GM12878 (cell line): ENCODE measurements around the gene ATF6B. TPM values are rescaled to one million over a fixed set of nuclear protein-coding genes. Genes with fewer than 3 reads are reported as not detected.

Source experiments
- ATAC-seq: fragments of 200-7000 bp; cut with Tn5 transposase; 3 replicates; pipeline ENCODE4 v1.9.1; 2020; ENCODE audit warnings: mild to moderate bottlenecking, moderate library complexity
- BruUV-seq: library from RNA; stranded (reverse); fragments of 400-500 nt; replicated peaks from 2 replicates; lab custom pipeline; 2021; lab: Mats Ljungman, UMichigan
- CTCF ChIA-PET: fragments of 300-600 bp; sonication (Branson Sonifier 250); formaldehyde crosslinking; extraction: SDS; loops from one replicate; lab custom pipeline; 2021; ENCODE audit warnings: inconsistent platforms; lab: Yijun Ruan, JAX
- POLR2A ChIA-PET: fragments of 350-600 bp; formaldehyde crosslinking; extraction: SDS; loops from one replicate; lab custom pipeline; 2021; ENCODE audit warnings: inconsistent platforms; lab: Charles Lee
- RAD21 ChIA-PET: fragments of 300-600 bp; sonication (Branson Sonifier 250); formaldehyde crosslinking; loops from one replicate; lab custom pipeline; 2023; ENCODE audit warnings: antibody characterized with exemption; ENCODE audit not compliant: unreplicated experiment; lab: Charles Lee
- SMC1A ChIA-PET: fragments of 300-600 bp; sonication (Branson Sonifier 250); formaldehyde crosslinking; loops from one replicate; lab custom pipeline; 2023; ENCODE audit not compliant: unreplicated experiment, uncharacterized antibody; lab: Charles Lee
- DNase-seq: peaks from one replicate; pipeline ENCODE4 v3.0.0-alpha.2; 2011; ENCODE audit warnings: low read depth, low spot score
- FAIRE-seq: peaks from 3 replicates; lab custom pipeline; 2011; peaks lifted over from hg19 to GRCh38; lab: Jason Lieb, UNC
- H2AFZ ChIP-seq: 2 replicates; pipeline ENCODE4 v1.6.0; 2011; ENCODE audit warnings: low read depth, low read length, control low read depth; ENCODE audit not compliant: control insufficient read depth
- H3K27ac ChIP-seq: 2 replicates; pipeline ENCODE4 v1.5.1; 2011; ENCODE audit warnings: control low read depth; ENCODE audit not compliant: control insufficient read depth, insufficient read depth
- H3K27me3 ChIP-seq, 2 experiments: replicated peaks in 1 of 2; 2 replicates each; pipeline versions ENCODE4 v1.6.0 to v1.6.1; 2011; ENCODE audit warnings: low read length in 1 of 2; ENCODE audit not compliant: control insufficient read depth in 2 of 2, insufficient read depth in 2 of 2
- H3K36me3 ChIP-seq, 2 experiments: 2 replicates each; pipeline ENCODE4 v1.5.1; 2011; ENCODE audit warnings: low read length in 1 of 2; ENCODE audit not compliant: control insufficient read depth in 2 of 2, insufficient read depth in 2 of 2
- H3K4me1 ChIP-seq: 2 replicates; pipeline ENCODE4 v1.6.1; 2011; ENCODE audit warnings: mild to moderate bottlenecking, low read length, moderate library complexity, mixed read lengths; ENCODE audit not compliant: control insufficient read depth, insufficient read depth
- H3K4me2 ChIP-seq: 2 replicates; pipeline ENCODE4 v1.6.0; 2011; ENCODE audit warnings: control low read depth; ENCODE audit not compliant: control insufficient read depth, insufficient read depth
- H3K4me3 ChIP-seq: fragments of 200-600 bp; sonication (generic); 2 replicates; pipeline ENCODE4 v1.5.1; 2016
- H3K79me2 ChIP-seq: 2 replicates; pipeline ENCODE4 v1.6.0; 2011; ENCODE audit warnings: low read length; ENCODE audit not compliant: control insufficient read depth, insufficient read depth
- H3K9ac ChIP-seq: 2 replicates; pipeline ENCODE4 v1.8.0; 2011; ENCODE audit warnings: low read length, control low read depth, mixed read lengths; ENCODE audit not compliant: control insufficient read depth, insufficient read depth
- H3K9me3 ChIP-seq: replicated peaks from 3 replicates; pipeline ENCODE4 v1.5.1; 2011; ENCODE audit warnings: mild to moderate bottlenecking, low read length; ENCODE audit not compliant: control insufficient read depth, insufficient read depth
- H4K20me1 ChIP-seq: 2 replicates; pipeline ENCODE4 v1.6.0; 2011; ENCODE audit not compliant: control insufficient read depth, insufficient read depth
- BACH1 ChIP-seq: fragments of 450-650 bp; IDR thresholded peaks from 2 replicates; pipeline ENCODE4 v1.6.1; 2017; ENCODE audit warnings: mild to moderate bottlenecking, borderline replicate concordance
- CBX5 ChIP-seq: sonication (generic); IDR thresholded peaks from 2 replicates; pipeline ENCODE4 v1.6.1; 2016; ENCODE audit warnings: low read depth, moderate library complexity, mild to moderate bottlenecking, inconsistent platforms
- EED ChIP-seq: sonication (generic); IDR thresholded peaks from 2 replicates; pipeline ENCODE4 v1.6.1; 2016; ENCODE audit warnings: antibody characterized with exemption, low read depth
- HDGF ChIP-seq: fragments of 450-650 bp; IDR thresholded peaks from 2 replicates; pipeline ENCODE4 v1.6.1; 2016; ENCODE audit warnings: antibody characterized with exemption
- IKZF2 ChIP-seq, 2 experiments: fragments of 450-650 bp; IDR thresholded peaks; 2 replicates each; pipeline ENCODE4 v1.6.1; 2017; ENCODE audit warnings: mild to moderate bottlenecking in 2 of 2, moderate library complexity in 2 of 2
- IRF4 ChIP-seq: IDR thresholded peaks from 2 replicates; pipeline ENCODE4 v1.6.1; 2011; ENCODE audit warnings: low read depth, low read length
- KAT2A ChIP-seq: conservative IDR thresholded peaks from 2 replicates; pipeline ENCODE4 v1.6.1; 2011; ENCODE audit warnings: low read depth, low read length; ENCODE audit not compliant: control insufficient read depth
- KLF5 ChIP-seq: fragments of 450-650 bp; IDR thresholded peaks from 2 replicates; pipeline ENCODE4 v1.6.1; 2014; ENCODE audit warnings: mild to moderate bottlenecking; ENCODE audit not compliant: partially characterized antibody
- RFX5 ChIP-seq: IDR thresholded peaks from 2 replicates; pipeline ENCODE4 v1.6.1; 2011; ENCODE audit warnings: low read depth, low read length, improper control_type of control experiment
- SIN3A ChIP-seq: IDR thresholded peaks from 2 replicates; pipeline ENCODE4 v1.6.1; 2012; ENCODE audit warnings: low read depth, low read length, improper control_type of control experiment
- SPI1 ChIP-seq: IDR thresholded peaks from 2 replicates; pipeline ENCODE4 v1.6.1; 2011; ENCODE audit warnings: low read depth, mild to moderate bottlenecking, low read length, moderate library complexity, borderline replicate concordance; ENCODE audit not compliant: insufficient read depth
- SUPT20H ChIP-seq: IDR thresholded peaks from 2 replicates; pipeline ENCODE4 v1.6.1; 2011; ENCODE audit warnings: low read depth, mild to moderate bottlenecking, low read length, moderate library complexity, borderline replicate concordance; ENCODE audit not compliant: control insufficient read depth
- YY1 ChIP-seq: IDR thresholded peaks from 2 replicates; pipeline ENCODE4 v1.6.1; 2011; ENCODE audit warnings: low read depth, mild to moderate bottlenecking, low read length
- ZBTB11 ChIP-seq: fragments of 450-650 bp; formaldehyde crosslinking; IDR thresholded peaks from 2 replicates; pipeline ENCODE4 v1.5.0; 2022; ENCODE audit warnings: mild to moderate bottlenecking, missing genetic modification characterization
- WGBS: methylation state at CpG from one replicate; pipeline ENCODE4 v1.1.6; 2016; ENCODE audit warnings: low lambda C conversion rate; ENCODE audit not compliant: insufficient replicate concordance, insufficient coverage; ENCODE audit errors: missing lambda C conversion rate; 5-methylcytosine and 5-hydroxymethylcytosine counted together
- in situ Hi-C: fragments of 300-500 bp; cut with MboI; formaldehyde crosslinking; loops from 9 replicates; pipeline ENCODE4 v1.14.3; 2018; ENCODE audit warnings: mixed read lengths
- intact Hi-C: fragments of 100-400 bp; cut with micrococcal nuclease; formaldehyde crosslinking; loops from one replicate; pipeline ENCODE4 v1.14.2; 2022; ENCODE audit not compliant: unreplicated experiment
- polyA plus RNA-seq, 11 experiments: library from polyadenylated mRNA; depleted of rRNA in 4 of 11; unstranded in 6 of 11; stranded (reverse) in 5 of 11; fragments of >200 nt; fragmentation: Nextera tagmentation in 4 of 11; fragmentation: Illumina TruSeq in 1 of 11; extraction: Ambion mirVana in 4 of 11; extraction: Trizol in 1 of 11; gene quantifications; 1 replicate in 1 of 11; 2 replicates in 10 of 11; pipeline versions ENCODE4 v1.2.1 to v1.2.3, GENCODE V29; 2011 to 2016; ENCODE audit warnings: inconsistent platforms in 2 of 11, missing spikeins in 2 of 11, low read depth in 1 of 11
- total RNA-seq, 4 experiments: library from RNA; depleted of rRNA in 3 of 4; stranded (reverse); fragments of >200 nt in 3 of 4; fragmentation: Illumina TruSeq in 1 of 4; extraction: Trizol in 1 of 4; gene quantifications; 2 replicates each; pipeline versions ENCODE4 v1.2.1 to v1.2.3, GENCODE V29; 2013 to 2021

The ATF6B gene
- total and polyA plus RNA-seq, 10 of the 15 experiments (the other 5 are each of a cell fraction or from before 2014, with no cell fraction given): 13.6 to 83.9 (median 44.0) TPM

GRCh38 chr6:32128751-32129296 lies 778 bp upstream of the ATF6B start:
- Histone ChIP-seq H3K36me3 (peaks cover 0 to 8% of the 10 kb centered on the region in 2 experiments; a peak in 1 of 4 replicates), H3K79me2 (peaks cover 23% of the 10 kb centered on the region), H3K4me3 (peak overlapping the region; percentile 75), H4K20me1 (no peaks in the 10 kb centered on the region), H2AFZ (peak overlapping the region; percentile 90), H3K9me3 (no peaks in the 10 kb centered on the region), H3K4me2 (peak overlapping the region; percentile 88), H3K27ac (peak overlapping the region; percentile 24), H3K9ac (peak overlapping the region; percentile 83), H3K4me1 (peaks cover 13% of the 10 kb centered on the region), H3K27me3 (no peaks in the 10 kb centered on the region)
- SMC1A ChIA-PET: interaction anchor here (0.9 to 3.8 kb wide), 6 partner anchors 10 to 170 kb away, joined by 3 to 24 read pairs (median 12); partner anchors contain the start of genes AGPAT1, GPSM3, PBX2 and SKIC2
- no TSS peak for BruUV-seq
- POLR2A ChIA-PET: interaction anchor here (0.5 to 5.1 kb wide), 14 partner anchors 14 to 1916 kb away, joined by 3 to 69 read pairs (median 7); partner anchors contain the start of genes AGPAT1, GPSM3, NEU1 and PBX2
- FAIRE-seq: no peak
- no peak for ATAC-seq
- DNase-seq: no peak
- 73% methylated on average over 13 of the region's 13 CpGs for WGBS
- CTCF ChIA-PET: interaction anchor here (0.7 to 4.6 kb wide), 7 partner anchors 11 to 824 kb away, joined by 3 to 48 read pairs (median 5); partner anchors contain the start of genes GPSM3 and HLA-DMA
- RAD21 ChIA-PET: interaction anchor here (1.0 to 3.7 kb wide), 5 partner anchors 10 to 67 kb away, joined by 5 to 27 read pairs (median 6); partner anchors contain the start of genes GPSM3 and PBX2
- no peak for TF ChIP-seq SUPT20H
- no peak for TF ChIP-seq CBX5
- no peak for TF ChIP-seq IRF4
- TF ChIP-seq RFX5: peak; percentile 56
- TF ChIP-seq IKZF2 (IDR thresholded peaks at IDR 0.05): no peak
- intact Hi-C loops (no loop called here), in situ Hi-C loops (no loop called here)

- FAIRE-seq (no peak), ATAC-seq (peak; percentile 1; the same call in 2 of the 3 replicates), DNase-seq (no peak)
- Histone ChIP-seq H3K9me3 (no peaks in the 10 kb centered on the region), H3K4me1 (peaks cover 13% of the 10 kb centered on the region), H2AFZ (peak overlapping the region; percentile 96; the same call in 1 of the 2 replicates), H3K4me2 (peak overlapping the region; percentile 83), H3K9ac (peak overlapping the region; percentile 94), H3K27ac (peak overlapping the region; percentile 95), H3K36me3 (peaks cover 0 to 12% of the 10 kb centered on the region in 2 experiments; a peak in 2 of 4 replicates), H3K27me3 (no peaks in the 10 kb centered on the region), H4K20me1 (no peaks in the 10 kb centered on the region), H3K4me3 (peak overlapping the region; percentile 88), H3K79me2 (peaks cover 23% of the 10 kb centered on the region)
- 11% methylated on average over 9 of the region's 9 CpGs for WGBS
- CTCF ChIA-PET: interaction anchor here (1.0 to 4.6 kb wide), 6 partner anchors 9 to 168 kb away, joined by 3 to 48 read pairs (median 4); partner anchors contain the start of genes GPSM3 and SKIC2
- SMC1A ChIA-PET: interaction anchor here (1.2 to 3.3 kb wide), 3 partner anchors 9 to 118 kb away, joined by 4 to 17 read pairs (median 8); no protein-coding TSS in a partner anchor
- no TSS peak for BruUV-seq
- intact Hi-C loops (no loop called here), in situ Hi-C loops (no loop called here)
- RAD21 ChIA-PET: interaction anchor here (1.1 to 3.7 kb wide), 4 partner anchors 9 to 68 kb away, joined by 3 to 27 read pairs (median 6); partner anchors contain the start of genes GPSM3 and PBX2
- POLR2A ChIA-PET: interaction anchor here (0.6 to 5.1 kb wide), 5 partner anchors 49 to 319 kb away, joined by 3 to 69 read pairs (median 11); partner anchors contain the start of genes AGPAT1, EHMT2, GPSM3 and PBX2
- TF ChIP-seq SIN3A (no peak), BACH1 (no peak), ZBTB11 (CRISPR knock-in tag) (no peak), SPI1 (no peak), KLF5 (no peak), YY1 (no peak), EED (no peak), KAT2A (no peak), HDGF (no peak)
These were observed 683 bp downstream of the ATF6B start for GRCh38 chr6:32127409-32127716.
